Large intestine (tissue), 3 donors: Measurements from ENCODE around the gene METTL16. TPM values are rescaled to one million over a fixed set of nuclear protein-coding genes. Genes with fewer than 3 reads are reported as not detected.

Experiments used
- DNase-seq, 2 donors: peaks; one replicate each; pipeline versions ENCODE4 v3.0.0 to v3.0.0-alpha.2; 2013
- H3K27ac ChIP-seq: one replicate; pipeline ENCODE4 v1.5.1; 2013; ENCODE audit warnings: low read length
- H3K27me3 ChIP-seq: 2 replicates; pipeline ENCODE4 v1.6.1; 2013; ENCODE audit warnings: low read length; ENCODE audit not compliant: control insufficient read depth, insufficient read depth
- H3K36me3 ChIP-seq: 2 replicates; pipeline ENCODE4 v1.6.1; 2013; ENCODE audit warnings: low read length; ENCODE audit not compliant: control insufficient read depth, insufficient read depth
- H3K4me1 ChIP-seq: one replicate; pipeline ENCODE4 v1.6.1; 2013; ENCODE audit warnings: low read length; ENCODE audit not compliant: control insufficient read depth, insufficient read depth
- H3K4me3 ChIP-seq: one replicate; pipeline ENCODE4 v1.5.1; 2013; ENCODE audit warnings: low read length
- H3K9me3 ChIP-seq: one replicate; pipeline ENCODE4 v1.6.1; 2013; ENCODE audit warnings: mild to moderate bottlenecking, low read depth, low read length, moderate library complexity; ENCODE audit not compliant: control insufficient read depth
- WGBS: methylation state at CpG from one replicate; pipeline ENCODE4 v1.1.5; 2013; ENCODE audit warnings: low lambda C conversion rate; ENCODE audit not compliant: insufficient coverage; 5-methylcytosine and 5-hydroxymethylcytosine counted together
- polyA plus RNA-seq: library from polyadenylated mRNA; unstranded; fragments of 120-200 nt; gene quantifications from one replicate; pipeline ENCODE4 v1.2.1, GENCODE V29; 2013

The METTL16 gene
- polyA plus RNA-seq, 1 donor, result 26.3 TPM

DNA sequence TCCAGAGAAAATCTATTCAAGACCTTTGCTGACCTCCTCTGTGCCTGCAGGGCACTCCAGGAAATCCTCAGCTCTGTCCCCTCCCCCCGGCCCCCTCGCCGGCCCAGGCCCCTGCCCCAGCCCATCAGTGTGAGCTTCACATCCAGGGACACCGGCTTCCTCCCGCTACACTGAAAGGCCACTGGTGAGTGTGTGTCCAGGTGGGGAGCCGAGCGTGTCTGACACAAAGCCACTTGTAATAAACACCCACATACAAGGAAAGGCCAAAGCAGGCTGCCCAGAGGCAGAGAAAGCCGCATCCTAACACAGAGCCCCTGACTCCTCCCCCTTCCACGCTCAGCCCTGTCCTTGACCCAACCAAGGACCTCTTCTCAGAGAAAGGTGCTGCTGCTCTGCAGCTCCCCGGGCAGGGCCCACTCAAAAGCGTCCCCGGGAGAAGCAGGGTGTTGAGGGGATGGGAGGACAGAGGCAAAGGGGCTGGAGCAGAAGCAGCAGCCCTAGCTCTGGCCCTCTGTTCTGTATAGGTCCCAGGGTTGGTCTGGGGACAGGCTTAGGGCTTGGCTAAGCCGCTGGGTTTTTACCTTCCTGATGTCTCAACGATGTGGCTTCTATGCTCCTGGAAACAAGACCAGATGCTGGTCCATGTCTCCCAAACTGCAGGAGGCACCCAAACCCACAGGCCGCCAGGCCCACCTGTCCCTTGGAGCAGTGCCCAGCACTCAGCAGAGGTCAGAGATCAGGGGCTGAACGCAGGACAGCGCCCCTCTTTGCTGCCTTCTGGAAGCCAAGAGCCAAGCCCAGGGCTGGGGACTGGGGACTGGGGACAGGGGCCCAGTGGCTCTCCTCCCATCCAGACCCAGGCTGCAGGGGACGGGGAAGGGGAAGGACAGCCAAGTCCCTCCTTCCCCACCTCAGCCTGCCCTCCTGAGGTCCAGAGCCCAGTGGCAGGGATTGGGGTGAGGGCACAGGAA lies 126.2 kb downstream of the METTL16 start:
- no peak overlapping the region for H3K27ac ChIP-seq
- no peak overlapping the region for H3K4me3 ChIP-seq
- DNase-seq, result no peak
- WGBS, result no CpG with 5 or more reads among the region's 18 CpGs
- H3K4me1 ChIP-seq, result peaks cover 5% of the 10 kb centered on the region
- peaks cover 40% of the 10 kb centered on the region for H3K36me3 ChIP-seq
- no peaks in the 10 kb centered on the region for H3K27me3 ChIP-seq
- H3K9me3 ChIP-seq, result no peaks in the 10 kb centered on the region

DNA sequence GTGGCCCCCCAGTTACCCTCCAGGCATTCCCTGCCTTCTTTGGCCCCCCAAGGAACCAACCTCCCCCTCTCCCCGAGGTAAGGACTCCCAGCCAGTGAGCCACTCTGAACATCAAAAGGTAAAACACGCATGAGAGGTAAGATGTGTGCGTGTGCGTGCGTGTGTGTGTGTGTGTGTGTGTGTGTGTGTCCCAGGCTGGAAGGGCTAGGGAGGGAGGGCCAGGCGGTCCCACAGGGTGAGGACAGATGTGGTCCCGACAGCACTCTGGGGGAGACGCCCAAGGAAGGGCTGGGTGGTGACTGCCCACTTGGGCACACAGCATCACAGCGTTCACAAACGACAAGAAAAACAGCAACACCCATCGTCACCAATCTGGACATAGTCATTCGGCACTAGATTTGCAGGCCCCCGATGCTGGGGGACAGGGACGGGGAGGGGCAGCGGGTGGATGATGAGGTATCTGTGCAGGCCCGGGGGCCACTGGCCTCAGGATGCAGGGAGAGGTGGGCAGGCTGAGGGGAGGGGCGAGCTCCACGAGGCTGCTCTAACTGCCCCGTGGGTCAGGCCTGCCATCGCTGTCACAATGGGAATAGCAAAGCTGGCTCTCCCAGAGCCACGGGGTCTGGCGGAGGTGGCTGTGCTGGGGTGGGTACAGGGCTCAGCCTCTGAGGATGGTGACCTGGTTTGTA lies 127.1 kb downstream of the METTL16 start:
- WGBS, result no CpG with 5 or more reads among the region's 22 CpGs

GRCh38 chr17:2383628-2384167 lies 128.0 kb downstream of the METTL16 start:
- Histone ChIP-seq H3K27ac (peak overlapping the region; percentile 13), H3K9me3 (no peaks in the 10 kb centered on the region), H3K36me3 (peaks cover 52% of the 10 kb centered on the region), H3K4me3 (no peak overlapping the region), H3K27me3 (no peaks in the 10 kb centered on the region), H3K4me1 (peaks cover 5% of the 10 kb centered on the region)
- 88% methylated on average over 6 of the region's 11 CpGs for WGBS
- DNase-seq, result peak in 1 of 2 donors; percentile 46

More for the DNA sequence above, 127.1 kb downstream of the METTL16 start:
- Histone ChIP-seq H3K27ac (no peak overlapping the region), H3K9me3 (no peaks in the 10 kb centered on the region), H3K4me1 (peaks cover 5% of the 10 kb centered on the region), H3K4me3 (no peak overlapping the region), H3K36me3 (peaks cover 43% of the 10 kb centered on the region), H3K27me3 (no peaks in the 10 kb centered on the region)
- DNase-seq, result no peak

DNA sequence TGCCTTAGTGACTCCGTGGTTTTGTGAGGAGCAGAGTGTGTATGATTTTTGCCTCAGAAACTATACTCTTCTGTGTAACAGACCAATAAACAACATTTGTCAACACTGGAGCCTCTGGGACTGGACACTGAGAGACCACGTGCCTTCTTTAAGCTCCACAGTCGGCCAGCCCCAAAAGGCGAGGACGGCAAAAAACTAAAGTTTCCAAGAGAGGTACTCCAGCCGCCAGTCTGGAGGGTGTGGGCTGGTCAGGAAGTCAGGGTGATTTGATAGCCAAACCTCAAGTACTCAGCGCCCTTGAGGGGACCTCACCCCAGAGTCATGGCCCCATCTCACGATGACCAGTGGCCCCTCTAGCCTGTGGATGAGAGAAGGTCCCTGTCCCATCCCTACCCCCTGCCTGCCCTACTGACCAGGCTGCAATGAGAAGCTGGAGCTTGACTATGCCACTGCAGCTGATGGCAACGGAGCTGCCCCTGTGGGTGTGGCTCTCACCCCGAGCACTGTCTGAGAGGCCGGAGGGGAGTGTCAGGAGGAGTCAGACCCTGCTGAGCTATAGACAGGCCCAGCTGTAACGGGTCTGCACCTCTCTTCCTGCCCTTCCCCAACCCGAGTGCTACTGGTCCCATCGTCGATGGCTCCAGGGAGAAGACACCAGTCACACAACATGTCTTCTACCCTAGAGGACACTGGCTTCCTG lies 130.6 kb downstream of the METTL16 start:
- WGBS, result no CpG with 5 or more reads among the region's 15 CpGs
- Histone ChIP-seq H3K27ac (no peak overlapping the region), H3K27me3 (no peaks in the 10 kb centered on the region), H3K4me1 (peaks cover 5% of the 10 kb centered on the region), H3K9me3 (no peaks in the 10 kb centered on the region), H3K36me3 (peaks cover 54% of the 10 kb centered on the region), H3K4me3 (no peak overlapping the region)
- no peak for DNase-seq

DNA sequence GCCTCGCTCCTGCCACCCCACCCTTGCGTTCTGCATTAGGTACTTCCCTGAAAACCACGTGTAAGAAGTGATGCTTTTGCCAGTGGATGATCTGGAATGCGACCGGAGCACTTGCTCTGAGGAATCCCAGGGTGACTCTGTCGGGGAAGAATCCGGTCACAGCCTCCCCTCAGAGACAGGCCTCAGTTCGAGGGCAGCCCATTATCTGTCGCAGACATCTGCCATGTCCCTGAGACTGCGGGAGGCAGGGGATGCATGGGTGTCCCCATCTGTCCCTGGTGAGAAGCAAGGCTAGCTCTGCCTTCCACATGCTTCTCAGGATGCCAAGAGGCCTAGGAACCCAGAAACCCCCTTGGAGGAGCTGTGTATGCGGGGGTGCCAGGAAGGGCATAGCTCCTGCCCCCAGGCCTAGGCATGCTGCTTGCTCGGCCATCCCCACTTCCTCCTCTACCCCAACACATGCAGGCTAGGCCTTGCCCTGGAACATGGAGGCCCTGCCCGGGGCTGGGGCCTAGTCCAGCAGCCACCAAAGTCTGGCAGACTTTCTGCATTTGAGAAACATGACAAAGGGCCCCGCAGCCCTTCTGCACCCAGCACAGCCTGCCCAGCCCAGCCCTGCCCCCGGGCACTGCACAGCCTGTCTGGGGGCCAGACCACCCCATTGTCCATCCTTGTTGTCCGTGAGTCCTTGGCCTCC lies 131.3 kb downstream of the METTL16 start:
- no peak overlapping the region for H3K27ac ChIP-seq
- no peaks in the 10 kb centered on the region for H3K27me3 ChIP-seq
- no peaks in the 10 kb centered on the region for H3K9me3 ChIP-seq
- no peak for DNase-seq
- WGBS, result no CpG with 5 or more reads among the region's 16 CpGs
- peaks cover 54% of the 10 kb centered on the region for H3K36me3 ChIP-seq
- H3K4me1 ChIP-seq, result peaks cover 5% of the 10 kb centered on the region
- no peak overlapping the region for H3K4me3 ChIP-seq

GRCh38 chr17:2379489-2380225 lies 132.0 kb downstream of the METTL16 start:
- no peak overlapping the region for H3K4me3 ChIP-seq
- H3K27ac ChIP-seq, result no peak overlapping the region
- H3K27me3 ChIP-seq, result no peaks in the 10 kb centered on the region
- H3K36me3 ChIP-seq, result peaks cover 59% of the 10 kb centered on the region
- H3K4me1 ChIP-seq, result peaks cover 5% of the 10 kb centered on the region
- no peaks in the 10 kb centered on the region for H3K9me3 ChIP-seq
- WGBS, result no CpG with 5 or more reads among the region's 25 CpGs
- no peak for DNase-seq

DNA sequence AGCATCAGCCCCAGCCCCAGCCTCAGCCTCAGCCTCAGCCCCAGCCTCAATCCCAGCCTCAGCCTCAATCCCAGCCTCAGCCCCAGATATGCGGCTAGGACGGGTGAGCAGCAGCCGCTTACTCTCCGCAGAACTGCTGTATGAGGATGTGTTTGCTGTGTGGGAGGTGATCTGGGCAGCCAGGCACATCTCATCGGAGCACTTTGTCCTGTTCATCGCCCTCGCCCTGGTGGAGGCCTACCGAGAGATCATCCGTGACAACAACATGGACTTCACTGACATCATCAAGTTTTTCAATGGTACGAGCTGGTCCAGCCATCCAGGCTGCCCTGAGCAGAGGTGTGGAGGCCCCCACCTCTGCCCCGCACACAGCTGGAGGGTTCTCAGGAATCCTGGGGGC lies 132.8 kb downstream of the METTL16 start:
- peaks cover 5% of the 10 kb centered on the region for H3K4me1 ChIP-seq
- no peak overlapping the region for H3K4me3 ChIP-seq
- H3K27ac ChIP-seq, result no peak overlapping the region
- no peaks in the 10 kb centered on the region for H3K27me3 ChIP-seq
- no CpG with 5 or more reads among the region's 11 CpGs for WGBS
- no peaks in the 10 kb centered on the region for H3K9me3 ChIP-seq
- DNase-seq, result no peak
- peaks cover 63% of the 10 kb centered on the region for H3K36me3 ChIP-seq

DNA sequence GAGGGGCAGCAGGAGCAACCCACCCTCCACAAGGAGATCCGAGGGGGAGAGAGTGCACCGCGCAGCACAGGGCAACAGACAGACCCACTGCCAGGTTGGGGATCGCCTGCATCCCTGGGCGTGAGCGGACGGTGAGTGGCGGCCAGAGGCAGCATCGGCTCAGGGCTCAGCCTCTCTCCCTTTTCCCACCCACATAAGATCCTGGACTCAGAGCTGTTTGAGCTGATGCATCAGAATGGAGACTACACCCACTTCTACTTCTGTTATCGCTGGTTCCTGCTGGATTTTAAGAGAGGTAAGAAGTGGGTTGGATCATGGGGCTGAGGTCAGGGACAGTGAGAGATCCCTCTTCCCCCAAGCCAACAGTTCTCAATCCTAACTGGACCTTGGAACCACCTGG lies 134.0 kb downstream of the METTL16 start:
- no peak for DNase-seq
- Histone ChIP-seq H3K27ac (no peak overlapping the region), H3K9me3 (no peaks in the 10 kb centered on the region), H3K4me3 (no peak overlapping the region), H3K4me1 (no peaks in the 10 kb centered on the region), H3K36me3 (peaks cover 75% of the 10 kb centered on the region), H3K27me3 (no peaks in the 10 kb centered on the region)
- no CpG with 5 or more reads among the region's 10 CpGs for WGBS

- no peak overlapping the region for H3K27ac ChIP-seq
- WGBS, result no CpG with 5 or more reads among the region's 14 CpGs
- no peaks in the 10 kb centered on the region for H3K9me3 ChIP-seq
- no peaks in the 10 kb centered on the region for H3K4me1 ChIP-seq
- peaks cover 79% of the 10 kb centered on the region for H3K36me3 ChIP-seq
- H3K27me3 ChIP-seq, result no peaks in the 10 kb centered on the region
- H3K4me3 ChIP-seq, result no peak overlapping the region
- no peak for DNase-seq
Measured at GRCh38 chr17:2376107-2376506, 135.6 kb downstream of the METTL16 start.
